Measurements from ENCODE around the gene BAIAP2L2.

The BAIAP2L2 gene

DNA sequence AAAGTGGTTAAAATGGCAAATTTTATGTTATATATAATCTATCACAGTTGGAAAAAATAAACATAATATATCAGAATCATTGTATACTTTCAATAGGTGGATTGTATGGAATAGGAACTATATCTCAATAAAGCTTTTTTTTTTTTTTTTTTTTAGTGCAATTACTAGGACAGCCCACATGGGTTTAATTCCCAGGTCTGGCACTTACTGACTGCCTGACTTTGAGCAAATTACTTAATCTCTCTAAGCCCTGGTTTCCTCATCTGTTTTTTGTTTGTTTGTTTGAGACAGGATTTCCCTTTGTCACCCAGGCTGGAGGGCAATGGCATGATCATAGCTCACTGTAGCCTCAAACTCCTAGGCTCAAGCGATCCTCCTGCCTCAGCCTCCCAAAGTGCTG lies 26.1 kb upstream of the BAIAP2L2 start:
- in situ Hi-C loops (cut with HindIII; ENCODE audit: low sequenced_read_pairs), result no loop called here
- no peak for DNase-seq (ENCODE audit: low read depth, low spot score)
- TF ChIP-seq, protein P1, sequence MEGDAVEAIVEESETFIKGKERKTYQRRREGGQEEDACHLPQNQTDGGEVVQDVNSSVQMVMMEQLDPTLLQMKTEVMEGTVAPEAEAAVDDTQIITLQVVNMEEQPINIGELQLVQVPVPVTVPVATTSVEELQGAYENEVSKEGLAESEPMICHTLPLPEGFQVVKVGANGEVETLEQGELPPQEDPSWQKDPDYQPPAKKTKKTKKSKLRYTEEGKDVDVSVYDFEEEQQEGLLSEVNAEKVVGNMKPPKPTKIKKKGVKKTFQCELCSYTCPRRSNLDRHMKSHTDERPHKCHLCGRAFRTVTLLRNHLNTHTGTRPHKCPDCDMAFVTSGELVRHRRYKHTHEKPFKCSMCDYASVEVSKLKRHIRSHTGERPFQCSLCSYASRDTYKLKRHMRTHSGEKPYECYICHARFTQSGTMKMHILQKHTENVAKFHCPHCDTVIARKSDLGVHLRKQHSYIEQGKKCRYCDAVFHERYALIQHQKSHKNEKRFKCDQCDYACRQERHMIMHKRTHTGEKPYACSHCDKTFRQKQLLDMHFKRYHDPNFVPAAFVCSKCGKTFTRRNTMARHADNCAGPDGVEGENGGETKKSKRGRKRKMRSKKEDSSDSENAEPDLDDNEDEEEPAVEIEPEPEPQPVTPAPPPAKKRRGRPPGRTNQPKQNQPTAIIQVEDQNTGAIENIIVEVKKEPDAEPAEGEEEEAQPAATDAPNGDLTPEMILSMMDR (IDR thresholded peaks at IDR 0.05; ENCODE audit: low read depth, low read length), result no peak

DNA sequence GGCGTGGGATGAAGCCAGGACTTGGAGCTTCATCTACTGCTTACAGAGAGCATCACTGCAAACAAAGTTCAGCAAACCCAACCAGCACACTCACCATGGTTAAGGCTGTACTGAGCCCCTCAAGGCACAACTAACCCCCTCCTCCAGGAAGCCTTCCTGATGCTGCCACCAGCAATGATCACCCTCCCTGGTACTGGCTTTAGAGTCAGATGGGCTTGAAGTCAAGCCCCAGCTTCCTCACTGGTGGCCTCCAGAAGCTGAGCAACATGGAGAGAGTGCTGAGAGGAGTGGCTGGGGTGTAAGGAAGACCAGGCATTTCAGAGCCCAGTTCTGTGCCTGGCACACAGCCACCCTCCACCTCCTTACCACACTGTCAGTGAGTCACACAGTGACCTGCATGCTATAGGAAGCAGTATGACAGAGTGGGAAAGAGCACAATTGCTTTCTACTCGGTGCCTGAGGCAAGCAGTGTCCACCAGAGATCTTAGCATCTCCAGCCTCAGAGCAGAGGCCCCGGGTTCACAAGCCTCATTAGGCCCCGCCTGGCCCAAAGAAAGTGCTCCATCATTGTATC lies 24.7 kb upstream of the BAIAP2L2 start:
- DNase-seq (ENCODE audit: low read depth, low spot score), result peak; percentile 84
- TF ChIP-seq, protein P1 (IDR thresholded peaks at IDR 0.05; ENCODE audit: low read depth, low read length), result no peak
- no peak overlapping the region for H3K4me3 ChIP-seq (ENCODE audit: low read depth, low read length)
- in situ Hi-C loops (cut with HindIII; ENCODE audit: low sequenced_read_pairs), result no loop called here

More for the DNA sequence above, 26.1 kb upstream of the BAIAP2L2 start:
- no peak overlapping the region for H3K4me3 ChIP-seq (ENCODE audit: low read depth, low read length)

DNA sequence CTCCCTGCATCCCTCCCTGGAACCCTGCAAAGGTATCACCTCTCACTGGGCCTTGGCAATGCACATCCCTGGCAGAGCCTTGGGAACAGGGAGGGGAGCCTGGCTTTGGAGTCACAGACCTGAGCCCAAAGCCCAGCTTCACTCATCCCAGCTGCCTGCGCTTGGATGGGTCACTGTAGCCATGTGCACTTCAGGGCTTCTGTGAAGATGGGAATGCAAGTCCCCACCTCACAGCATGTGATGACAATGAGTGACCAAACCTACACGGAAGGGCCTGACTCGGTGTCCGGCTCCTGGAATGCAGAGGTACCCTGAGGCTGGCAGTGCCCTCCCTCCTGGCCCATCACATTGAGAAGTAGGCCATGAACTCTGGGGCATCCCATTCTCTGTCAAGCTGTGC lies 22.8 kb upstream of the BAIAP2L2 start:
- no peak overlapping the region for H3K4me3 ChIP-seq (ENCODE audit: low read depth, low read length)
- no peak for DNase-seq (ENCODE audit: low read depth, low spot score)
- TF ChIP-seq, protein P1 (IDR thresholded peaks at IDR 0.05; ENCODE audit: low read depth, low read length), result no peak
- in situ Hi-C loops (cut with HindIII; ENCODE audit: low sequenced_read_pairs), result no loop called here

DNA sequence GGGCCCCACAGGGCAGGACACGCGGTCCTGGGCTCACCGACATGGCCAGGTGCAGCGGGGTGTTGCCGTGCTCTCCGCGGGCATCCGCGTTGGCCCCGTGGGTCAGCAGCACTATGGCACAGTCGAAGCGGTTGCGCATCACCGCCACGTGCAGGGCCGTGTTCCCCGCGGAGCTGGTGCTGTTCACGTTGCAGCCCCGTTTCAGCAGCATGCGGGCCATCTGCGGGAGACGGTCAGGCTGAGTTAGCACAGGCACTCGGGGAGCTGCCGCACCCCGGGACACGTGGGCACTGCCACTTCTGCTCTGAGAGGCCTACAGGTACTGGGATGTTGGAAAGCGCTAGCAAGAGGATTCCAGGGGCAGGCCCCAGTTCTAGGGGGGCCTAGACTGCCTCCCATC lies 22.3 kb upstream of the BAIAP2L2 start:
- no peak overlapping the region for H3K4me3 ChIP-seq (ENCODE audit: low read depth, low read length)
- TF ChIP-seq, protein P1 (IDR thresholded peaks at IDR 0.05; ENCODE audit: low read depth, low read length), result no peak
- DNase-seq (ENCODE audit: low read depth, low spot score), result no peak
- in situ Hi-C loops (cut with HindIII; ENCODE audit: low sequenced_read_pairs), result no loop called here

DNA sequence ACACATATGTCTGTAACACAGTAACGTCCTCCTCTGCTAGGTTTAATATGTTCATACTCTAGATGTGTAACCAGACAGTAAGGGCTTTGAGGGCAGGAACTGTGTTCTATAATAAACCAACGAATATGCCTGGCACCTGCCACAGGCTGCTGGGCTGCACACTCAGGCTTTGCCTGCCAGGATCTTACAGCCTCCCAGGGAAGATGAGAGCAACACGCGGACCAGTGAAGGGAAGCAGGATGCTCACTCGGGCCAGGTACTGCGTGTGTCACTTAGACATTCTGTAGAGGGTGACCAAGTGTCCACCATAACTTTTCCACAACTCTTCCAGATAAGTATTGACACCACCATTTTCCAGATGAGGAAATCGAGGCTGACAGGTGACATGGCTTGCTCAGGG lies 21.7 kb upstream of the BAIAP2L2 start:
- DNase-seq (ENCODE audit: low read depth, low spot score), result no peak
- TF ChIP-seq, protein P1 (IDR thresholded peaks at IDR 0.05; ENCODE audit: low read depth, low read length), result no peak
- in situ Hi-C loops (cut with HindIII; ENCODE audit: low sequenced_read_pairs), result no loop called here
- no peak overlapping the region for H3K4me3 ChIP-seq (ENCODE audit: low read depth, low read length)

DNA sequence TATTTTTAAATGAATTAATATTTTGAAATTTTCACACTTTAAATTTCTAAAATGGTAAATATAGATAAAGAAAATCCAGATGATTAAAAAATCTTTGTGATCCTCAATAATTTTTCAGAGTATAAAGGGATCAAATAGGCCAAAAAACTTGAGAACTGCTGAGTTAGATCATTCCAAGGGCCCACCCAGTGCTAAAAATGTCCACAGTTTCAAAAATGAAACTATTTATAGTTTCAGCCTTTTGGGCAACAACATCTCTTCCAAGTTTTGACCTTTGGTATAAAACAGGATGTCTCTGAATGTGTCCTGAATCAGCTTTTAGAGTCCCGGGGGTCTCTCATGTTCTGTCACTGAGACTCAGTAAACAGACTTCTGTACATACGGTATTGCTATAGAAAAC lies 20.9 kb upstream of the BAIAP2L2 start:
- DNase-seq (ENCODE audit: low read depth, low spot score), result no peak
- TF ChIP-seq, protein P1 (IDR thresholded peaks at IDR 0.05; ENCODE audit: low read depth, low read length), result no peak
- in situ Hi-C loops (cut with HindIII; ENCODE audit: low sequenced_read_pairs), result no loop called here
- no peak overlapping the region for H3K4me3 ChIP-seq (ENCODE audit: low read depth, low read length)

DNA sequence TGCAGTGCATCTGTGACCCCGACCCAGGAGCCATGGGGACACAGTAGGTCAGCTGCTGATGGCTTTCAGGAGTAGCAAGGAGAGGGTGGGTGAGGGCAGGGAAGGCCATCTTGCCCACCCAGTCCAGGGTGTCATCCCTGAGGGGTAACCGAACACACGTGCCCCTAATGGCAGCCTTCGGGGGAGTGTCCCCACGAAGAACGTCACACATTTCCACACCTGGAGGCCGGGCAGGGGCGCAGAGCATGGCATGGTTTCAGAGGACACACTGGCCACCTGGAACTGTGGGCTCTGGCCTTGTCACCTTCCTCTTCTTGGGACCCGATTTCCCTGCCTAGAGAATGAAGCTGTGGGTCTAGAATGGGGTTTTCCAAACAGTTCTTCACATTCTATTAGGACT lies 19.4 kb upstream of the BAIAP2L2 start:
- TF ChIP-seq, protein P1 (IDR thresholded peaks at IDR 0.05; ENCODE audit: low read depth, low read length), result no peak
- in situ Hi-C loops (cut with HindIII; ENCODE audit: low sequenced_read_pairs), result no loop called here
- no peak for DNase-seq (ENCODE audit: low read depth, low spot score)
- no peak overlapping the region for H3K4me3 ChIP-seq (ENCODE audit: low read depth, low read length)

All from astrocyte of the spinal cord (primary cell).